HCT116 (cell line): ENCODE data around the gene CRYBG2.

ENCODE experiments used
- CEBPB ChIP-seq: IDR thresholded peaks from 2 replicates; pipeline ENCODE4 v1.6.1; 2012; ENCODE audit warnings: low read depth
- CTCF ChIP-seq, 3 experiments: fragments of 200-600 bp in 1 of 3; sonication (generic) in 1 of 3; IDR thresholded peaks in 2 of 3; conservative IDR thresholded peaks in 1 of 3; 2 replicates each; pipeline ENCODE4 v1.5.1; 2012 to 2017; ENCODE audit warnings: low read depth in 2 of 3, low read length in 2 of 3, antibody characterized with exemption in 1 of 3, borderline replicate concordance in 1 of 3, control low read depth in 1 of 3, mild to moderate bottlenecking in 1 of 3, mixed read lengths in 1 of 3, mixed run types in 1 of 3, moderate library complexity in 1 of 3; ENCODE audit not compliant: insufficient read depth in 1 of 3
- EZH2 ChIP-seq: fragments of 200-600 bp; sonication (generic); IDR thresholded peaks from 2 replicates; pipeline ENCODE4 v1.6.1; 2017; ENCODE audit warnings: antibody characterized with exemption, mixed run types
- FOSL1 ChIP-seq: IDR thresholded peaks from 2 replicates; pipeline ENCODE4 v1.6.1; 2012; ENCODE audit warnings: low read depth
- JUND ChIP-seq: IDR thresholded peaks from 2 replicates; pipeline ENCODE4 v1.6.1; 2012
- MAX ChIP-seq: IDR thresholded peaks from 2 replicates; pipeline ENCODE4 v1.6.1; 2012
- POLR2A ChIP-seq: IDR thresholded peaks from 2 replicates; pipeline ENCODE4 v1.7.0; 2011; ENCODE audit warnings: borderline replicate concordance; ENCODE audit not compliant: insufficient read depth, insufficient read length; ENCODE audit errors: extremely low read depth
- POLR2AphosphoS5 ChIP-seq: IDR thresholded peaks from 2 replicates; pipeline ENCODE4 v1.6.1; 2011; ENCODE audit warnings: mild to moderate bottlenecking, low read depth, low read length, moderate library complexity
- RAD21 ChIP-seq: IDR thresholded peaks from 2 replicates; pipeline ENCODE4 v1.6.1; 2012; ENCODE audit warnings: low read depth, mild to moderate bottlenecking
- REST ChIP-seq: IDR thresholded peaks from 2 replicates; pipeline ENCODE4 v1.6.1; 2012; ENCODE audit warnings: low read depth
- SIN3A ChIP-seq: IDR thresholded peaks from 2 replicates; pipeline ENCODE4 v1.6.1; 2012; ENCODE audit warnings: low read depth
- SRF ChIP-seq: IDR thresholded peaks from 2 replicates; pipeline ENCODE4 v1.6.1; 2012; ENCODE audit warnings: low read depth
- YY1 ChIP-seq: IDR thresholded peaks from 2 replicates; pipeline ENCODE4 v1.6.1; 2011; ENCODE audit warnings: low read length, low read depth, moderate library complexity, mild to moderate bottlenecking; ENCODE audit not compliant: insufficient replicate concordance; ENCODE audit errors: extremely low read depth
- ZBTB33 ChIP-seq: IDR thresholded peaks from 2 replicates; pipeline ENCODE4 v1.6.1; 2011; ENCODE audit warnings: mild to moderate bottlenecking, low read length, moderate library complexity; ENCODE audit not compliant: insufficient replicate concordance; ENCODE audit errors: extremely low read depth

DNA sequence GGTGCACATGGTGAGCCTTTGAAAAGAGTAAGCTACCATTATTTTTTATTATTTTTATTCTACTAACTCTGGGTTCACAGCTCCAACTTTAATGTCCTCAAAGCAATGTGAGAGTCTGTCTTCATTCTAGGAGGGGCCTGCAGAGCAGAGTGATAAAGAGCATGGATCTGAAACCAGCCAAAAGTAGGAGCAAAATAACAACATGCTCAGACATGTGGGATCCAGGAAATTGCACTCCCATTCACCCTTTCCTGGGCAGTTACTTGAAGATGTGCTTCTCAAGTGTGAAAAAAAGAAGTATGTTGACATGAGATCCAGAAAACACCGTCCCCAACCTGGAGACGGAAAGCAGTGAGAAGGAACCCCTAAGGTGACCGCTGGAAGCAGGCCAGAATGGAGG is 48.0 kb upstream of the CRYBG2 start:
- TF ChIP-seq REST (no peak), CTCF (IDR thresholded peaks at IDR 0.05 in 2 of 3, conservative IDR thresholded peaks at IDR 0.05 in 1 of 3; ENCODE audit: borderline replicate concordance in 1 of 3, insufficient read depth in 1 of 3, low read depth in 2 of 3, low read length in 2 of 3) (no peak), EZH2 (no peak), YY1 (no peak), POLR2A (no peak), ZBTB33 (no peak), SRF (no peak), JUND (no peak), RAD21 (no peak), CEBPB (no peak), POLR2AphosphoS5 (no peak), SIN3A (no peak), MAX (no peak), FOSL1 (no peak)
